Stomach (tissue), 9 donors: ENCODE results near the gene COCH. TPM values are rescaled to one million over a fixed set of nuclear protein-coding genes. Genes with fewer than 3 reads are reported as not detected.
A peak's percentile ranks its signal among the peaks of the same experiment; 100 is the strongest.
"Not testable (repeated sequence)": the region's sequence is repeated elsewhere in the genome, so short reads cannot be mapped to it uniquely, and the experiment has no call there.

Experiments
- DNase-seq, 2 donors: peaks; one replicate each; pipeline versions ENCODE4 v3.0.0 to v3.0.0-alpha.2; 2013 to 2019
- H3K27ac ChIP-seq, 5 donors: fragments of 200-600 bp in 4 of 5; sonication (generic) in 4 of 5; one replicate each; pipeline ENCODE4 v1.5.1; 2013 to 2019; ENCODE audit warnings: mild to moderate bottlenecking in 1 of 5, moderate library complexity in 1 of 5
- H3K27me3 ChIP-seq, 3 donors: fragments of 200-600 bp; sonication (generic); one replicate each; pipeline ENCODE4 v1.5.1; 2017 to 2019; ENCODE audit warnings: mixed run types in 1 of 3
- H3K36me3 ChIP-seq, 4 donors: fragments of 200-600 bp; sonication (generic); 1 replicate in 3 of 4; 2 replicates in 1 of 4; pipeline ENCODE4 v1.5.1; 2016 to 2019
- H3K4me1 ChIP-seq, 4 donors: fragments of 200-600 bp; sonication (generic); one replicate each; pipeline ENCODE4 v1.5.1; 2016 to 2019
- H3K4me3 ChIP-seq, 4 donors: fragments of 200-600 bp; sonication (generic) in 3 of 4; one replicate each; pipeline ENCODE4 v1.5.1; 2016 to 2019; ENCODE audit warnings: mild to moderate bottlenecking in 1 of 4
- H3K9me3 ChIP-seq, 4 donors: fragments of 200-600 bp; sonication (generic); one replicate each; pipeline ENCODE4 v1.5.1; 2016 to 2019
- EP300 ChIP-seq: sonication (generic); formaldehyde crosslinking; IDR thresholded peaks from one replicate; pipeline ENCODE4 v1.6.1; 2017; ENCODE audit warnings: antibody characterized with exemption
- POLR2A ChIP-seq, 4 donors: fragments of 450-650 bp; IDR thresholded peaks; one replicate each; pipeline ENCODE4 v1.6.1; 2016; ENCODE audit warnings: antibody characterized with exemption in 4 of 4, control low read depth in 2 of 4, mild to moderate bottlenecking in 1 of 4, moderate library complexity in 1 of 4
- POLR2AphosphoS5 ChIP-seq, 3 donors: sonication (generic); formaldehyde crosslinking; IDR thresholded peaks; one replicate each; pipeline ENCODE4 v1.6.1; 2016; ENCODE audit warnings: antibody characterized with exemption in 3 of 3
- WGBS, 5 donors: extraction: QIAGEN DNeasy Blood & Tissue Kit in 3 of 5; methylation state at CpG; one replicate each; pipeline versions ENCODE4 v1.1.5 to v1.1.7; 2013 to 2018; 5-methylcytosine and 5-hydroxymethylcytosine counted together
- intact Hi-C: fragments of 100-400 bp; cut with DNase I; formaldehyde crosslinking; loops from one replicate; pipeline ENCODE4 v1.15.1; 2023; ENCODE audit warnings: low total_unique reads
- polyA plus RNA-seq, 3 donors: library from polyadenylated mRNA; stranded (reverse); fragments of 200-250 nt; gene quantifications; one replicate each; pipeline ENCODE4 v1.2.3, GENCODE V29; 2013
- total RNA-seq, 5 donors: library from RNA; depleted of rRNA; stranded (reverse); fragments of >200 nt; gene quantifications; one replicate each; pipeline versions ENCODE4 v1.1.0 to v1.2.3, GENCODE V29; 2014 to 2016
- TF ChIP-seq, protein P1 (sequence below), 7 experiments: fragments of 450-650 bp in 4 of 7; fragments of 200-600 bp in 3 of 7; sonication (generic) in 3 of 7; IDR thresholded peaks; one replicate each; pipeline ENCODE4 v1.5.1; 2016 to 2019; ENCODE audit warnings: antibody characterized with exemption in 7 of 7, control low read depth in 2 of 7, mild to moderate bottlenecking in 1 of 7
- donor health status: healthy with polysubstance abuse.
- donor health status: Bipolar disorder and iron deficiency.
- donor health status: healthy.

COCH gene
- total and polyA plus RNA-seq, 8 donors = 0.25 to 3.0 (median 1.2) TPM; not detected in 3

DNA sequence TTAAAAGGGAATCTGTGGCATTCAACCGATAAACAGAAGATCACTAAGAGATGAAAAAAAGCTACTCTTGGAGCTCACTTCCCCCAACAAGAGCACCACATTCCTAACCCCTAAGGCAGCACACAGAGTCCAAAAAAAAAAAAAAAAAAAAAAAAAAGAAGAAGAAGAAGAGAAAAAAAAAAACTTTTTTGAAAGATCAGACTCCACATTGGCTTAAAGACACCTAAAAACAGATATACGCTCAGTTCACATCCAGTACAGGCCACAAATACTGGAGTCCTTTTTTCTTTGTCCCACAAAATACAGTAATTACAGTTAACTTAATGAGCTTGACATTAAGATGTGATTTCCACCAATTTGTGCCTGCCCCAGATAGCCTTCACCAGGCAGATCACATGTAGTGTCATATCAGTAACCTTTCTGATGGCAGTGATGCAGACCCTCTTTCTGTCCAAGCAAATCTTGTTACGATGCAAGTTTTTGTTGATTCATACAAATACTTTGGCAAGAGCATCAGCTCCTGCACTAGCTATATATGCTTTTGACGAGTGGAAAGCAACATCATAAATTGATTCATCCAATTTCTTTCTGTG, 20.7 kb downstream of the COCH start:
- Histone ChIP-seq H3K9me3 (no peaks in the 10 kb centered on the region), H3K4me3 (no peak overlapping the region), H3K36me3 (peaks cover 0 to 53% (median 41%) of the 10 kb centered on the region in 4 donors), H3K4me1 (no peaks in the 10 kb centered on the region), H3K27me3 (no peaks in the 10 kb centered on the region), H3K27ac (no peak overlapping the region)
- WGBS, 5 donors = 78 to 90% (median 89%) methylated on average over 4 of the region's 4 CpGs
- TF ChIP-seq EP300 (no peak), POLR2A (IDR thresholded peaks at IDR 0.05) (no peak)
- DNase-seq = no peak
- intact Hi-C loops = no loop called here

DNA sequence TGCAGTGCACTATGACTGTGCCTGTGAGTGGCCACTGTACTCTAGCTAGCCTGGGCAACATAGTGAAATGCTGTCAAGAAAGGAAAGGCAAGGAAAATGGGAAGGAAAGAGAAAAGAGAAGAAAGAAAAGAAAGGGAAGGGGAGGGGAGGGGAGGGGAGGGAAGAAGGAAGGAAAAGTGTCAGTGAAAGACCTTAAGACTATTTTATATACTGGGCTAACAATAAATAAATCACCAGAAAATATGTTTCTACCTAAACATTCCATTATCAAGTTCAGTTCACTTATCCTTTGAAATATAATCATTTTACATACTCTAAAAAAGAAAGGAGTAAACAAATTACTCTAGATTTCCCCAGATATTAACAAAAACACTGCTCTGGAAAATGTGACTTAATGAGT, 22.1 kb downstream of the COCH start:
- Histone ChIP-seq H3K9me3 (no peaks in the 10 kb centered on the region), H3K4me3 (no peak overlapping the region), H3K27me3 (no peaks in the 10 kb centered on the region), H3K36me3 (peaks cover 2 to 65% (median 52%) of the 10 kb centered on the region in 4 donors), H3K27ac (no peak overlapping the region), H3K4me1 (no peaks in the 10 kb centered on the region)
- DNase-seq = no peak
- TF ChIP-seq POLR2A (IDR thresholded peaks at IDR 0.05) (no peak), EP300 (no peak), POLR2AphosphoS5 (IDR thresholded peaks at IDR 0.05) (no peak)
- TF ChIP-seq, protein P1, sequence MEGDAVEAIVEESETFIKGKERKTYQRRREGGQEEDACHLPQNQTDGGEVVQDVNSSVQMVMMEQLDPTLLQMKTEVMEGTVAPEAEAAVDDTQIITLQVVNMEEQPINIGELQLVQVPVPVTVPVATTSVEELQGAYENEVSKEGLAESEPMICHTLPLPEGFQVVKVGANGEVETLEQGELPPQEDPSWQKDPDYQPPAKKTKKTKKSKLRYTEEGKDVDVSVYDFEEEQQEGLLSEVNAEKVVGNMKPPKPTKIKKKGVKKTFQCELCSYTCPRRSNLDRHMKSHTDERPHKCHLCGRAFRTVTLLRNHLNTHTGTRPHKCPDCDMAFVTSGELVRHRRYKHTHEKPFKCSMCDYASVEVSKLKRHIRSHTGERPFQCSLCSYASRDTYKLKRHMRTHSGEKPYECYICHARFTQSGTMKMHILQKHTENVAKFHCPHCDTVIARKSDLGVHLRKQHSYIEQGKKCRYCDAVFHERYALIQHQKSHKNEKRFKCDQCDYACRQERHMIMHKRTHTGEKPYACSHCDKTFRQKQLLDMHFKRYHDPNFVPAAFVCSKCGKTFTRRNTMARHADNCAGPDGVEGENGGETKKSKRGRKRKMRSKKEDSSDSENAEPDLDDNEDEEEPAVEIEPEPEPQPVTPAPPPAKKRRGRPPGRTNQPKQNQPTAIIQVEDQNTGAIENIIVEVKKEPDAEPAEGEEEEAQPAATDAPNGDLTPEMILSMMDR (IDR thresholded peaks at IDR 0.05) = no peak
- intact Hi-C loops = no loop called here

DNA sequence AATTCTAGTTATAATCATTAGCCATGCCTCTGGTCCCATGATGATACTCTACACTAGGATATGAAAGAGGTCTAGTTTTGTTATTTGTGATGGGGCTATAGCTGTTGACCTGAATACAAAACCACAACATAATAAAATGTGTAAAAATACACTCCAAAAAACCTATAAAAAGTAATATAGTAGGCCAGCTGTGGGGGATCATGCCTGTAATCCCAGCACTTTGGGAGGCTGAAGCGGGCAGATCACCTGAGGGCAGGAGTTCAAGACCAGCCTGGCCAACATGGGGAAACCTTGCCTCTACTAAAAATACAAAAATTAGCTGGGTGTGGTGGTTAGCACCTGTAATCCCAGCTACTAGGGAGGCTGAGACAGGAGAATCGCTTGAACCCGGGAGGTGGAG, 22.8 kb downstream of the COCH start:
- peaks cover 5 to 72% (median 59%) of the 10 kb centered on the region in 4 donors for H3K36me3 ChIP-seq
- DNase-seq, H3K27ac ChIP-seq, intact Hi-C loops, H3K4me1 ChIP-seq, H3K9me3 ChIP-seq, H3K27me3 ChIP-seq, H3K4me3 ChIP-seq: not testable (repeated sequence)
- WGBS, 5 donors = 77 to 99% (median 93%) methylated on average over 3 of the region's 3 CpGs

DNA sequence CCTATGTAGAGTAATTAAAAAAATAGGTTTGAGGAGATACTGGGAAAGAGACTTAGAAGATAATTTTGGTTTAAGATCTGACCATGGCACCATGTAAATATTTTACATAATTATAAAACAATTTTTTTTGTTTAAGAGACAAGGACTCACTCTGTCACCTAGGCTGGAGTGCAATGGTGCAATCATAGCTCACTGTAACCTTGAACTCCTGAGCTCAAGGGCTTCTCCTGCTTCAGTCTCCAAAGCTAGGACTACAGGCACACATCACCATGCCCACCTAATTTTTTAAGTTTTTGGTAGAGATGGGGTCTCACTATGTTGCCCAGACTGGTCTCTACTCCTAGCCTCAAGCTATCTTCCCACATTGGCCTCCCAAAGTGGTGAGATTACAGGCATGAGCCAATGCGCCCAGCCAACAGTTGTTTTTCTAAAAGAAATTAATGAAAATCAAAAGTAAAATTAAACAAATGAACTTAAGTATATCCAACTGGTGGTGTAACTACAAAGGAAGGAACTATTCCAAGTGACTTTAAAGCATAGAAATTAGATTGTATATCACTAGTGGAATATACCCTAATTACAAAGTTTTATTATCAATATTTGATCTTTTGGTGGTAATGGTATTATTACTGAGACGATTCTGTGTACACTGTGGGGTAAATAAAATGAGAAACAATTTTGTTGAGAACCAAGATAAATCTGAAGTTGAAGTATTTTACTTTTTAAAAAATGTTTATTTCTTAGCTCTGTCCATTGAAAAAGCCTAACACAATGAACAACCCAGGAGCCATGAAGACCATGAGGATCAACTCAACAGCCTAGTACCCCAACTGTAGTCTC, 29.1 kb downstream of the COCH start:
- Histone ChIP-seq H3K4me3 (no peak overlapping the region), H3K9me3 (no peaks in the 10 kb centered on the region), H3K4me1 (no peaks in the 10 kb centered on the region), H3K36me3 (peaks cover 12 to 90% (median 73%) of the 10 kb centered on the region in 4 donors), H3K27me3 (no peaks in the 10 kb centered on the region), H3K27ac (no peak overlapping the region)
- TF ChIP-seq POLR2AphosphoS5 (IDR thresholded peaks at IDR 0.05) (no peak), POLR2A (IDR thresholded peaks at IDR 0.05) (no peak), EP300 (no peak)
- TF ChIP-seq, protein P1 (IDR thresholded peaks at IDR 0.05) = no peak
- intact Hi-C loops = no loop called here
- WGBS, 5 donors = 83 to 92% (median 87%) methylated on average over 2 of the region's 2 CpGs
- DNase-seq = no peak

DNA sequence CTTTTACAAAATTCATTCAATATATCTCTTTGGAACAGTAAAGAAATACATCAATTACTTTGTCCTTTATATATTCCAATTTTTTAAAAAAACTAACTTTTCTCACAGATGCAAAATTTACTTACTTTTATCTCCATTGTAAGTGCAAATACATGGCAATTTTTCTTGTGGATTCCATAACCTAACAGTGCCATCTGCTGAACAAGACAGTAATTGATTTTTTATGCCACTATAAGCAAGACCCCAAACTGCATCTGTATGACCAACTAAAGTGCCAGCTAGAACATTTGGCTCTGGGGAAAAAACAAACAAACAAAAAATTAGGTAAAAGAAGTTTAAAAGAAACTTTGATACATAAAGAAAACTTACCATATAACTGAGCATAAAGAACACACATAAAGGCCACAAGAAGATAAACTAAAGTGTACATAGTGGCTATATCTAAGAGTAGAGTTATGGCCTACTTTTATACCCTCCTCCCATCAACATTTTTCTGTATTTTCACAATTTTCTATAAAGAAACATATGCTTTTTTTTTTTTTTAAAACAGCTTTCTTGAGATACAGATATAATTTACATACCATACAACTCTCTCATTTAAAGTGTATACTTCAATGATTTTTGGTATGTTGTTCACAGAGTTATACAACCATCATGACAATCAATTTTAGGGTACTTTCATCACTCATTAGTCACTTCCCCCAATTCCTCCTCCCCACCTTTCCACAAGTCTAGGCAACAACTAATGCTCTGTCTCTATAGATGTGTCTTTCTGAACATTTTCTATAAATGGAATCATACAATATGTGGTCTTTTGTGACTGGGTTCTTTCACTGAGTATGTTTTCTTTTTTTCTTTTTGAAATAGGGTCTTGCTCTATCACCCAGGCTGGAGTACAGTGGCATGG, 32.6 kb downstream of the COCH start:
- no peaks in the 10 kb centered on the region for H3K9me3 ChIP-seq
- TF ChIP-seq, protein P1 (IDR thresholded peaks at IDR 0.05) = no peak
- no peak for TF ChIP-seq EP300
- no peak for TF ChIP-seq POLR2A (IDR thresholded peaks at IDR 0.05)
- no peak for TF ChIP-seq POLR2AphosphoS5 (IDR thresholded peaks at IDR 0.05)
- no peaks in the 10 kb centered on the region for H3K4me1 ChIP-seq
- no peaks in the 10 kb centered on the region for H3K27me3 ChIP-seq
- H3K4me3 ChIP-seq = no peak overlapping the region
- peak in 1 of 2 donors; percentile 45 for DNase-seq
- intact Hi-C loops = no loop called here
- no peak overlapping the region for H3K27ac ChIP-seq
- peaks cover 11 to 93% (median 81%) of the 10 kb centered on the region in 4 donors for H3K36me3 ChIP-seq
